AG04449 (cell line): ENCODE measurements around the gene MYDGF.

Experiments used
- CTCF ChIA-PET: fragments of 350-600 bp; formaldehyde crosslinking; extraction: SDS; loops from one replicate; lab custom pipeline; 2021; ENCODE audit warnings: antibody characterized with exemption; lab: Yijun Ruan, JAX
- POLR2A ChIA-PET: fragments of 400-600, 350-600 bp; formaldehyde crosslinking; extraction: SDS; loops from one replicate; lab custom pipeline; 2020; ENCODE audit warnings: antibody characterized with exemption, inconsistent platforms; lab: Yijun Ruan, JAX
- DNase-seq: peaks from one replicate; pipeline ENCODE4 v3.0.0-alpha.2; 2010; ENCODE audit warnings: low read depth, low spot score
- H3K4me3 ChIP-seq: 2 replicates; pipeline ENCODE4 v1.5.1; 2011; ENCODE audit warnings: low read depth, mild to moderate bottlenecking, control low read depth, low read length
- TF ChIP-seq, protein P1 (sequence below): IDR thresholded peaks from one replicate; pipeline ENCODE4 v1.5.1; 2011; ENCODE audit warnings: mild to moderate bottlenecking, moderate library complexity, low read length, control low read depth, inconsistent platforms; ENCODE audit not compliant: insufficient read depth; ENCODE audit errors: missing control alignments

MYDGF gene

DNA sequence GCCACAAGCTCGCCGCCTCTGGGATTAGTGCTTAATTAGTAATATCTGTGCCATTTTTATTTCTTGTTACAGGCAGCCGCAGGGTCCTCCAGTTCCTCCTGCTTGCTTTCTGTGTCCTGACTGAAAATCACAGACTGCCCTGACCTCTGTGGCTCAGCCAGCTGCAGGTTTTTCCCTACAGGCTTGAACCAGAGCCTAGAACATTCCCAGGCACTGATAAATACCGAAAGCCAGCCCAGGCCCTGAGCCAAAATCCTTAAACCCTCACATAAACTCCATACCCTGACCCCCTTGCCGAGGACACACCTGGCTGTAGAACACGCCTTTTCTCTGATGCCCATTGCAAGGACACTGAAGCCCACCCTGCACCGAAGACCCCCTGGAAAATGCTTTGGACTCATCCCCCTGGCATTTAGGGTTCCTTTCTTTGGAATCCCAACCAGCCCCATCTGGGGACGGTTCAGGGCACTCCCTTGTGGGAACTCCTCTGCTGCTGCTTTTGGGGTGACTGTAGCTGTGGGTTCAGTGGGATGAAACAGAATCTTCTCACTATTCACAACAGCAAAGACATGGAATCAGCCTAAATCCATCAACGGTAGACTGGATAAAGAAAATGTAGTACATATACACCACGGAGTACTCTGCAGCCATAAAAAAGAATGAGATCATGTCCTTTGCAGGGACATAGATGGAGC, 38.0 kb upstream of the MYDGF start:
- H3K4me3 ChIP-seq, result no peak overlapping the region
- ChIA-PET POLR2A (no interaction called here), CTCF (interaction anchor here (0.7 to 1.4 kb wide), 4 partner anchors 14 to 83 kb away, joined by 3 read pairs; no protein-coding TSS in a partner anchor)
- no peak for DNase-seq
- TF ChIP-seq, protein P1, sequence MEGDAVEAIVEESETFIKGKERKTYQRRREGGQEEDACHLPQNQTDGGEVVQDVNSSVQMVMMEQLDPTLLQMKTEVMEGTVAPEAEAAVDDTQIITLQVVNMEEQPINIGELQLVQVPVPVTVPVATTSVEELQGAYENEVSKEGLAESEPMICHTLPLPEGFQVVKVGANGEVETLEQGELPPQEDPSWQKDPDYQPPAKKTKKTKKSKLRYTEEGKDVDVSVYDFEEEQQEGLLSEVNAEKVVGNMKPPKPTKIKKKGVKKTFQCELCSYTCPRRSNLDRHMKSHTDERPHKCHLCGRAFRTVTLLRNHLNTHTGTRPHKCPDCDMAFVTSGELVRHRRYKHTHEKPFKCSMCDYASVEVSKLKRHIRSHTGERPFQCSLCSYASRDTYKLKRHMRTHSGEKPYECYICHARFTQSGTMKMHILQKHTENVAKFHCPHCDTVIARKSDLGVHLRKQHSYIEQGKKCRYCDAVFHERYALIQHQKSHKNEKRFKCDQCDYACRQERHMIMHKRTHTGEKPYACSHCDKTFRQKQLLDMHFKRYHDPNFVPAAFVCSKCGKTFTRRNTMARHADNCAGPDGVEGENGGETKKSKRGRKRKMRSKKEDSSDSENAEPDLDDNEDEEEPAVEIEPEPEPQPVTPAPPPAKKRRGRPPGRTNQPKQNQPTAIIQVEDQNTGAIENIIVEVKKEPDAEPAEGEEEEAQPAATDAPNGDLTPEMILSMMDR, result no peak

DNA sequence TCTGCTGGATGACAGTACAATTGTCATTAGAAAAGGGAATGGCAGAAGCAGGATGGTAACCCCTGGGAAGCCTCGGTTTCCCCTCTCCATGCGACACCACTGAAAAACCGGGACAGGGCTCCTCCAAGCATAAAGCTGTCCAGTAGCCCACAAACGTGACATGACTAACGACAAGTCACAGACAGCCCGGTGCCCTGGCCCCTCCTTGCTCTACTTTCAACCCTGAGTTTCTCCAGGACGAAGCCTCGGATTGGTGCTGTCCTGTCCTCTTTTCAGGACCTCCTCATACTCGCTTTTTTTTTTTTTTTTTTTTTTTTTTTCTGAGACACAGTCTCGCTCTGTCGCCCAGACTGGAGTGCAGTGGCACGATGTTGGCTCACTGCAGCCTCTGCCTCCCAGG, 37.2 kb upstream of the MYDGF start:
- H3K4me3 ChIP-seq, result no peak overlapping the region
- TF ChIP-seq, protein P1, result no peak
- ChIA-PET POLR2A (no interaction called here), CTCF (interaction anchor here (0.7 to 1.4 kb wide), 4 partner anchors 15 to 83 kb away, joined by 3 read pairs; no protein-coding TSS in a partner anchor)
- DNase-seq, result no peak

DNA sequence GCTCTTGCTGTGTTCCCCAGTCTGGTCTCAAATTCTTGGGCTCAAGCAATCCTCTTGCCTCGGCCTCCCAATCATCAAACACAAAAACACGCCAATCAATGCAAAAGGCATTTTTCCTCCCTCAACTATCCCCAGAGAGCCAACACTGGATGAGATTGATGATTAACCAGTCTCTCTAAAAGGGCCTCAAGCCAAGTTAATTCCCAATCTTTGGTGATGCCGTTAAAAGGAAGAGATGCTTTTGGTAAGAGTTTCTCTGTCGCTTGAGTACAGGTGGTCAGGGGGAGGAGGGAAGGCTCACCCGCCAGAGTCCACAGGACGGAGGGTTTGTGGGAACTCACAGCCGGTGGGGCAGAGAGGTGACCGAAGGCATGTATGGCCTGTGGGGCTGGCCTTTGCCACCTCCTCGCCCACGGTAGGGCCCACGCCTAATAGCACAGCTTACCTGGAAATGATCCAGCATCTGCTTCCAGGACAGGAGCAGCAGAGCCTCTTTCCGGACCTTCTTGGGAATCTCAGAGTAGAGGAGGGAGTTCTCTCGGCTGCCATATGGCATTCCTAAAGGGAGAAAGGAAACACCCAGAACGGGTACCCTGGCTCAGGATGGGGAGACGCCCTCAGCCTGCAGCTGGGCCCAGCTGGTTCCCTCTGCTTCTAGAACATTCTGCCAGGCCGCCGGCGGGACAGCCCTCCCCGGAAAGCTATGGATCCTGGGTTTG, 35.4 kb upstream of the MYDGF start:
- DNase-seq, result no peak
- TF ChIP-seq, protein P1, result no peak
- H3K4me3 ChIP-seq, result no peak overlapping the region
- POLR2A ChIA-PET, result no interaction called here
- CTCF ChIA-PET, result no interaction called here

DNA sequence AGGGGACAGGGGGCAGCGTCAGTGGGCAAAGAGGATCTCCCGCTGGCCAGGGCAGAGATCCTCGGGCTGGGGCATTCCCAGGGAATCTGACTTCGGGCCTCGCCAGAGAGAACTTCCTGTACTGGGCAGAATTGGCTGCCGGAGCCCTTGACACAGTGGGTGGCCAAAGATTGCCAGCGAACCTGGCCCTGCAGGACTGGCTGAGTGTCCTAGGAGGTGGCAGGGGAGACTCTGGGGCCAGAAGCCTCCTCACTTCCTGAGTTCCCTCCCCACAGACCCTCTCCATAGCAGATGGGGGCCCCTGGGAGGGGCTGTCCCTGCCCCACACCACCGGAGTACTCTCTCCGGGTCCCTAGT, 34.2 kb upstream of the MYDGF start:
- POLR2A ChIA-PET, result no interaction called here
- H3K4me3 ChIP-seq, result no peak overlapping the region
- TF ChIP-seq, protein P1, result no peak
- no peak for DNase-seq
- CTCF ChIA-PET, result no interaction called here

DNA sequence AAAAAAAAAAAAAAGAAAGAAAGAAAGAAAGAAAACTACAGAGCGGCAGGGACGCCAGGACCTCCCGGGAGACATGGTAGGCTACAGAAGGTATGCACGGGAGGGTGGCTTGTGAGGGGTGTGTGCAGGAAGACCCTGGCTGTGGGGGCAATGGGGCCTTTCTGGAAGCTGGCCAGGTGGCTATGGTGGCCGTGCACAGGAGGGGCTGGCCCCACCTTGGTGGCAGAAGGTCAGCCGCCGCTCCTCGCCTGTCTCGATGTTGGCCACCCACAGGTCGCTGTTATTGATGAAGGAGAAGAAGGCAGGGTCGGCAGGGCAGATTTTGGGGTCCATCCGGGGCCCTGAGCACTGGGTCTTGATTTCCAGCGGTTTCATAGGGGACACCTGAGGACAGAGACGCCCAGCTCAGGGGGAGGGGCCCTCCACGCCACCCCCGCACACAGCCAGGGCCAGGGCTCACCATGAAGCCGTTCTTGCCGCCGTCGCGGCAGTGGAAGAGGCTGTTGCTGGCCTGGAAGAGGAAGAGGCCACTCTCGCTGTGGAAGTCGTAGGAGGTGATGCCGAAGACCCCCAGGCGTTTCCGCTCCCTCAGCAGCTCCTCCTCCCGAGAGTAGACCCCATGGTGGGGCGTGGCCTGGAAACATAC, 33.7 kb upstream of the MYDGF start:
- H3K4me3 ChIP-seq, result no peak overlapping the region
- TF ChIP-seq, protein P1, result no peak
- ChIA-PET CTCF (no interaction called here), POLR2A (no interaction called here)
- no peak for DNase-seq

DNA sequence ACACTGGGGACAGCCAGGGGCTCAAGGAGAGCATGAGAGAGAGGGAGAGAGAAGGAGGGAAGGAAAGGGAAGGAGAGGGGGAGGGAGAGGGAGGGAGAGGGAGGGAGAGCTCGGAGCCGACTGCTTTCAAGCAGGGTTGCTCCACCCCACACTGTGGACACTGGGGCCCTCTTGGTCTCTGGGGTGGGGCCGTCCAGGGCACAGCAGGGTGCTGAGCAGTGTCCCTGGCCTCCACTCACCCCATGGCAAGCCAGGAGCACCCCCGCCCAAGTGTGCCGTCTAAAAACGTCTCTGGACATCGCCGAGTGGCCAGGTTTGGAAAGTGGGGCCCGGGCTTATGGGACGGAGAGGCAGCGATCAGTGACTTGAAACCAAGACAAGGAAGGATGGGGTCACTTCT, 32.6 kb upstream of the MYDGF start:
- TF ChIP-seq, protein P1, result no peak
- ChIA-PET POLR2A (no interaction called here), CTCF (no interaction called here)
- DNase-seq, result no peak
- H3K4me3 ChIP-seq, result no peak overlapping the region
